Neural cell (in vitro differentiated cells): Measurements from ENCODE around the gene KRT80. TPM values are rescaled to one million over a fixed set of nuclear protein-coding genes. Genes with fewer than 3 reads are reported as not detected.

Experiments
- H2AFZ ChIP-seq: fragments of 200-600, 300-800 bp; sonication (generic), shearing (Covaris generic); 2 replicates; pipeline ENCODE4 v1.6.0; 2014; ENCODE audit warnings: low read depth, mild to moderate bottlenecking, antibody characterized with exemption, low read length, moderate library complexity
- H3F3A ChIP-seq: fragments of 200-600 bp; shearing (Covaris generic); 2 replicates; pipeline ENCODE4 v1.6.1; 2016; ENCODE audit warnings: mild to moderate bottlenecking, moderate library complexity, mixed read lengths, antibody characterized with exemption, low read length; ENCODE audit not compliant: insufficient read depth, poor library complexity, severe bottlenecking
- H3K27ac ChIP-seq: fragments of 200-600, 300-800 bp; sonication (generic), shearing (Covaris generic); 2 replicates; pipeline ENCODE4 v1.5.1; 2014; ENCODE audit warnings: mild to moderate bottlenecking, low read length, moderate library complexity
- H3K27me3 ChIP-seq: fragments of 300-800, 200-600 bp; sonication (generic), shearing (Covaris generic); 2 replicates; pipeline ENCODE4 v1.6.0; 2014; ENCODE audit warnings: mild to moderate bottlenecking, low read depth, low read length, moderate library complexity; ENCODE audit not compliant: insufficient read depth
- H3K36me3 ChIP-seq: fragments of 300-800, 200-600 bp; sonication (generic), shearing (Covaris generic); 2 replicates; pipeline ENCODE4 v1.5.1; 2014; ENCODE audit warnings: mild to moderate bottlenecking, antibody characterized with exemption, low read length, moderate library complexity; ENCODE audit not compliant: insufficient read depth
- H3K4me2 ChIP-seq: fragments of 300-800, 200-600 bp; sonication (generic), shearing (Covaris generic); 2 replicates; pipeline ENCODE4 v1.6.0; 2014; ENCODE audit warnings: mild to moderate bottlenecking, low read length
- H3K4me3 ChIP-seq: fragments of 300-800, 200-600 bp; sonication (generic), shearing (Covaris generic); 2 replicates; pipeline ENCODE4 v1.5.1; 2014; ENCODE audit warnings: mild to moderate bottlenecking, low read length, moderate library complexity
- H3K79me2 ChIP-seq: fragments of 200-600 bp; shearing (Covaris generic); replicated peaks from 2 replicates; pipeline ENCODE4 v1.6.0; 2014; ENCODE audit warnings: mild to moderate bottlenecking, low read length, moderate library complexity; ENCODE audit not compliant: insufficient read depth
- H3K9ac ChIP-seq: fragments of 300-800, 200-600 bp; sonication (generic), shearing (Covaris generic); 2 replicates; pipeline ENCODE4 v1.6.1; 2016; ENCODE audit warnings: mild to moderate bottlenecking, low read length, mixed read lengths
- H3K9me2 ChIP-seq: fragments of 200-600 bp; shearing (Covaris generic); 2 replicates; pipeline ENCODE4 v1.6.1; 2016; ENCODE audit warnings: mild to moderate bottlenecking, low read length, mixed read lengths; ENCODE audit not compliant: insufficient read depth
- H3K9me3 ChIP-seq: fragments of 200-600, 300-800 bp; sonication (generic), shearing (Covaris generic); 2 replicates; pipeline ENCODE4 v1.6.1; 2016; ENCODE audit warnings: mild to moderate bottlenecking, mixed run types, low read length, moderate library complexity, mixed read lengths
- H4K20me1 ChIP-seq: fragments of 200-600 bp; shearing (Covaris generic); 2 replicates; pipeline ENCODE4 v1.6.1; 2016; ENCODE audit warnings: mild to moderate bottlenecking, mixed run types; ENCODE audit not compliant: insufficient read depth
- EP300 ChIP-seq: fragments of 450-650 bp; conservative IDR thresholded peaks from 2 replicates; pipeline ENCODE4 v1.6.1; 2014; ENCODE audit warnings: antibody characterized with exemption, mild to moderate bottlenecking, moderate library complexity; ENCODE audit not compliant: poor library complexity, severe bottlenecking
- EZH2 ChIP-seq: fragments of 200-600, 300-800 bp; shearing (Covaris generic), sonication (generic); IDR thresholded peaks from 2 replicates; pipeline ENCODE4 v1.6.1; 2014; ENCODE audit warnings: antibody characterized with exemption, low read length, borderline replicate concordance, mild to moderate bottlenecking; ENCODE audit not compliant: insufficient read depth, poor library complexity, severe bottlenecking
- MXI1 ChIP-seq: fragments of 450-650 bp; conservative IDR thresholded peaks from 2 replicates; pipeline ENCODE4 v1.6.1; 2014; ENCODE audit warnings: antibody characterized with exemption, mild to moderate bottlenecking; ENCODE audit not compliant: poor library complexity, severe bottlenecking
- POLR2AphosphoS5 ChIP-seq: IDR thresholded peaks from 2 replicates; pipeline ENCODE4 v1.6.1; 2012
- RAD21 ChIP-seq: fragments of 450-650 bp; conservative IDR thresholded peaks from 2 replicates; pipeline ENCODE4 v1.6.1; 2014; ENCODE audit warnings: antibody characterized with exemption, mild to moderate bottlenecking, moderate library complexity
- SMC3 ChIP-seq: fragments of 450-650 bp; conservative IDR thresholded peaks from 2 replicates; pipeline ENCODE4 v1.6.1; 2014; ENCODE audit warnings: antibody characterized with exemption, mild to moderate bottlenecking, moderate library complexity; ENCODE audit not compliant: poor library complexity
- TAF1 ChIP-seq: IDR thresholded peaks from 2 replicates; pipeline ENCODE4 v1.6.1; 2012; ENCODE audit warnings: low read depth
- polyA plus RNA-seq: library from polyadenylated mRNA; depleted of rRNA; stranded (reverse); fragments of >200 nt; gene quantifications from 2 replicates; pipeline ENCODE4 v1.2.3, GENCODE V29; 2014
- TF ChIP-seq, protein P1 (sequence below): IDR thresholded peaks from 2 replicates; pipeline ENCODE4 v1.6.1; 2012; ENCODE audit warnings: borderline replicate concordance
- TF ChIP-seq, protein P2 (sequence below): fragments of 450-650 bp; IDR thresholded peaks from 2 replicates; pipeline ENCODE4 v1.5.1; 2014; ENCODE audit warnings: antibody characterized with exemption, mild to moderate bottlenecking, moderate library complexity; ENCODE audit not compliant: poor library complexity, severe bottlenecking

KRT80 gene
- polyA plus RNA-seq, 1 donor from 2014 or later = not detected

GRCh38 chr12:52206304-52207040 lies 14.7 kb upstream of the KRT80 start:
- Histone ChIP-seq H3F3A (no peaks in the 10 kb centered on the region), H3K9ac (no peak overlapping the region), H3K9me3 (no peaks in the 10 kb centered on the region), H4K20me1 (no peaks in the 10 kb centered on the region), H3K79me2 (no peaks in the 10 kb centered on the region), H3K4me3 (no peak overlapping the region), H3K9me2 (no peaks in the 10 kb centered on the region), H3K36me3 (no peaks in the 10 kb centered on the region), H3K4me2 (no peak overlapping the region), H2AFZ (no peak overlapping the region), H3K27me3 (no peaks in the 10 kb centered on the region), H3K27ac (no peak overlapping the region)
- no peak for TF ChIP-seq EZH2
- TF ChIP-seq, protein P1, sequence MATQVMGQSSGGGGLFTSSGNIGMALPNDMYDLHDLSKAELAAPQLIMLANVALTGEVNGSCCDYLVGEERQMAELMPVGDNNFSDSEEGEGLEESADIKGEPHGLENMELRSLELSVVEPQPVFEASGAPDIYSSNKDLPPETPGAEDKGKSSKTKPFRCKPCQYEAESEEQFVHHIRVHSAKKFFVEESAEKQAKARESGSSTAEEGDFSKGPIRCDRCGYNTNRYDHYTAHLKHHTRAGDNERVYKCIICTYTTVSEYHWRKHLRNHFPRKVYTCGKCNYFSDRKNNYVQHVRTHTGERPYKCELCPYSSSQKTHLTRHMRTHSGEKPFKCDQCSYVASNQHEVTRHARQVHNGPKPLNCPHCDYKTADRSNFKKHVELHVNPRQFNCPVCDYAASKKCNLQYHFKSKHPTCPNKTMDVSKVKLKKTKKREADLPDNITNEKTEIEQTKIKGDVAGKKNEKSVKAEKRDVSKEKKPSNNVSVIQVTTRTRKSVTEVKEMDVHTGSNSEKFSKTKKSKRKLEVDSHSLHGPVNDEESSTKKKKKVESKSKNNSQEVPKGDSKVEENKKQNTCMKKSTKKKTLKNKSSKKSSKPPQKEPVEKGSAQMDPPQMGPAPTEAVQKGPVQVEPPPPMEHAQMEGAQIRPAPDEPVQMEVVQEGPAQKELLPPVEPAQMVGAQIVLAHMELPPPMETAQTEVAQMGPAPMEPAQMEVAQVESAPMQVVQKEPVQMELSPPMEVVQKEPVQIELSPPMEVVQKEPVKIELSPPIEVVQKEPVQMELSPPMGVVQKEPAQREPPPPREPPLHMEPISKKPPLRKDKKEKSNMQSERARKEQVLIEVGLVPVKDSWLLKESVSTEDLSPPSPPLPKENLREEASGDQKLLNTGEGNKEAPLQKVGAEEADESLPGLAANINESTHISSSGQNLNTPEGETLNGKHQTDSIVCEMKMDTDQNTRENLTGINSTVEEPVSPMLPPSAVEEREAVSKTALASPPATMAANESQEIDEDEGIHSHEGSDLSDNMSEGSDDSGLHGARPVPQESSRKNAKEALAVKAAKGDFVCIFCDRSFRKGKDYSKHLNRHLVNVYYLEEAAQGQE = no peak
- no peak for TF ChIP-seq POLR2AphosphoS5

DNA sequence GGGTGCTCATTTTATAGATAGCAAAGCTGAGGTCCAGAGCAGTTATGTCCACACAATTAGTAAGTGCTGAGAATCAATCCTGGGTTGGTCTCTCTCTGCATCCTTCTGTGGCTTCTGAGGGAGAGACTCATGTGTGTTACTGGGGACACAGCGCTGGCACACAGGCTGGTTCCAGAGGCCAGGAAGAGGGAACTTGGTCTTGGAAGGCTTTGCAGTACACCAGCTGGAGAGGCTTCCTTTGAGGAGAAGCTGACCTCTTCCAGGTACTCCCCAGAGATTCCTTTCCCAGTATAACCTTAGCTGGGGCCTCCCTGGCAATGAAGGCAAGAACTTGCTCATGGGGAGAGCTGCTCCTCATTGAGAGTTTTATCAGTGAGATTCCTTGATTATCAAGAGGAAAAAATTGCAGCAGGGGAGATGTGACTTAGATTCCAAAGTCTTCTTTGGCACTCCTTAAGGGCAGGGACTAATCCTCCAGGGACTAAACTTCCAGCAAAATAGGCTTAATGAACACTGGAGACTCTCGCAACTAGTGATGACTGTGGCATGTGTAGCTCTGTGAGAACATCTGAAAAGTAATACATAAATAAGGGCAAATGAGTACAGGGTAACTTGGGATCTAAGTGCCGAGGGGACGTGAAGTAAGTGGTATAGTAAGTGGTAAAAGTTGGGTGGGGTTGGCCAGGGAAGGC lies 13.9 kb upstream of the KRT80 start:
- Histone ChIP-seq H3K27ac (no peak overlapping the region), H3K36me3 (no peaks in the 10 kb centered on the region), H3K4me2 (no peak overlapping the region), H3K27me3 (no peaks in the 10 kb centered on the region), H4K20me1 (no peaks in the 10 kb centered on the region), H3K9ac (no peak overlapping the region), H3K9me3 (no peaks in the 10 kb centered on the region), H3K4me3 (no peak overlapping the region), H3F3A (no peaks in the 10 kb centered on the region), H3K79me2 (no peaks in the 10 kb centered on the region), H2AFZ (no peak overlapping the region), H3K9me2 (no peaks in the 10 kb centered on the region)
- no peak for TF ChIP-seq RAD21
- no peak for TF ChIP-seq SMC3
- no peak for TF ChIP-seq MXI1
- TF ChIP-seq, protein P1 = no peak
- TF ChIP-seq, protein P2, sequence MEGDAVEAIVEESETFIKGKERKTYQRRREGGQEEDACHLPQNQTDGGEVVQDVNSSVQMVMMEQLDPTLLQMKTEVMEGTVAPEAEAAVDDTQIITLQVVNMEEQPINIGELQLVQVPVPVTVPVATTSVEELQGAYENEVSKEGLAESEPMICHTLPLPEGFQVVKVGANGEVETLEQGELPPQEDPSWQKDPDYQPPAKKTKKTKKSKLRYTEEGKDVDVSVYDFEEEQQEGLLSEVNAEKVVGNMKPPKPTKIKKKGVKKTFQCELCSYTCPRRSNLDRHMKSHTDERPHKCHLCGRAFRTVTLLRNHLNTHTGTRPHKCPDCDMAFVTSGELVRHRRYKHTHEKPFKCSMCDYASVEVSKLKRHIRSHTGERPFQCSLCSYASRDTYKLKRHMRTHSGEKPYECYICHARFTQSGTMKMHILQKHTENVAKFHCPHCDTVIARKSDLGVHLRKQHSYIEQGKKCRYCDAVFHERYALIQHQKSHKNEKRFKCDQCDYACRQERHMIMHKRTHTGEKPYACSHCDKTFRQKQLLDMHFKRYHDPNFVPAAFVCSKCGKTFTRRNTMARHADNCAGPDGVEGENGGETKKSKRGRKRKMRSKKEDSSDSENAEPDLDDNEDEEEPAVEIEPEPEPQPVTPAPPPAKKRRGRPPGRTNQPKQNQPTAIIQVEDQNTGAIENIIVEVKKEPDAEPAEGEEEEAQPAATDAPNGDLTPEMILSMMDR = no peak
- no peak for TF ChIP-seq POLR2AphosphoS5
- TF ChIP-seq TAF1 = no peak
- no peak for TF ChIP-seq EP300
- TF ChIP-seq EZH2 = no peak
